ENCODE measurements around the gene GSK3A.
A peak's percentile ranks its signal among the peaks of the same experiment; 100 is the strongest.

GRCh38 chr19:42275103-42275502 is 32.7 kb upstream of the GSK3A start:
- no peak for TF ChIP-seq POLR2A (IDR thresholded peaks at IDR 0.05)
- no peak for TF ChIP-seq CTCF (IDR thresholded peaks at IDR 0.05 in 8 of 11, conservative IDR thresholded peaks at IDR 0.05 in 3 of 11)
- TF ChIP-seq POLR2AphosphoS5 (IDR thresholded peaks at IDR 0.05), result peak; percentile 14 to 26 (median 15)
